GM18951 (cell line): ENCODE results near the gene OPTC.
"Not testable (repeated sequence)": the region's sequence is repeated elsewhere in the genome, so short reads cannot be mapped to it uniquely, and the experiment has no call there.

Experiments used
- POLR2A ChIP-seq: IDR thresholded peaks from 4 replicates; pipeline ENCODE4 v1.6.1; 2011; ENCODE audit warnings: mild to moderate bottlenecking; ENCODE audit not compliant: insufficient read length, insufficient read depth; ENCODE audit errors: extremely low read depth
- in situ Hi-C: fragments of 300-500 bp; cut with MboI; formaldehyde crosslinking; loops from one replicate; pipeline ENCODE4 v1.12.0; 2022; ENCODE audit warnings: low sequenced_read_pairs, mixed read lengths, inconsistent platforms; ENCODE audit not compliant: unreplicated experiment

The OPTC gene

GRCh38 chr1:203458078-203458477 is 35.9 kb upstream of the OPTC start:
- in situ Hi-C loops: no loop called here
- TF ChIP-seq POLR2A: no peak

DNA sequence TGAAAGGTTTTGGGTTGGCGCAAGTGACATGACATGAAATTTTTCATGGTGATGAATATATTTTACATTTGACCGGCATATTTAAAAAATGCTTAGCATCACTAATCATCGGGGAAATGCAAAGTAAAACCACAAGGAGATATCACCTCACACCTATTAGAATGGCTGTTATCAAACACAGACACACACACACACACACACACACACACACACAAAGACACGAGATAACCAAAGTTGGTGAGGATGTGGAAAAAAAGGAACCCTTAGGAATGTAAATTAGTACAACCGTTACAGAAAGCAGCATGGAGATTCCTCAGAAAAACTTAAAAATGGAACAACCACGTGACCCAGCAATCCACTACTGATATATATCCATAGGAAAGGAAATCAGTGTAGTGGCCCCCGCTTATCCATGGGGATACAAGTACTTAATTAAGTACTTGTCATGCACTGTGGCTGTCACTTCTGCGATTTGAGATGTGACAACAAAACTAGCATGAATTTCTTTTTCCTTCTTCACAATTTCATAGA is 34.2 kb upstream of the OPTC start:
- no peak for TF ChIP-seq POLR2A
- in situ Hi-C loops: no loop called here

DNA sequence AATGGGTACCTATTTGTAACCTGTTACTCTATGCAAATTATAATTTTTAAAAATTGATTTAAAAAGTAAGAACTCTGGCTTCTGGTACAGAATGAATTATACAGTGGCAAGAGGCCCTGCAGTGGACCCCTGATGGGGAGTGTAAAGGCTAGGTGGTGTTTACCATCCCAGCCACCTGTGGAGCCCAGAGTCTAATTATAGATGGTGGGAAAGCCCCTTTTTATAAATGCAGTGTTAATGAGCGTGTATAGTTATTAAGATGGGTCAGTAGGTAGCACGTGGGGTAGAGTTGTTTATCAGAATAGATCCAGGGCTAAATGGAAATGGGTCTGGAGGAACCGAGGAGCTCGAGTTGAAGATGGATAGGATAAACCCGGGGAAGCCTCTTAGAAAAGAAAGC is 32.2 kb upstream of the OPTC start:
- TF ChIP-seq POLR2A: no peak

GRCh38 chr1:203462143-203462542 is 31.8 kb upstream of the OPTC start:
- TF ChIP-seq POLR2A: no peak
- in situ Hi-C loops: no loop called here

More for the DNA sequence above, 32.2 kb upstream of the OPTC start:
- in situ Hi-C loops: no loop called here

- TF ChIP-seq POLR2A: no peak
- in situ Hi-C loops: no loop called here
Observed at GRCh38 chr1:203462878-203463277, 31.1 kb upstream of the OPTC start.

GRCh38 chr1:203463469-203464062 is 30.4 kb upstream of the OPTC start:
- in situ Hi-C loops: no loop called here
- no peak for TF ChIP-seq POLR2A

DNA sequence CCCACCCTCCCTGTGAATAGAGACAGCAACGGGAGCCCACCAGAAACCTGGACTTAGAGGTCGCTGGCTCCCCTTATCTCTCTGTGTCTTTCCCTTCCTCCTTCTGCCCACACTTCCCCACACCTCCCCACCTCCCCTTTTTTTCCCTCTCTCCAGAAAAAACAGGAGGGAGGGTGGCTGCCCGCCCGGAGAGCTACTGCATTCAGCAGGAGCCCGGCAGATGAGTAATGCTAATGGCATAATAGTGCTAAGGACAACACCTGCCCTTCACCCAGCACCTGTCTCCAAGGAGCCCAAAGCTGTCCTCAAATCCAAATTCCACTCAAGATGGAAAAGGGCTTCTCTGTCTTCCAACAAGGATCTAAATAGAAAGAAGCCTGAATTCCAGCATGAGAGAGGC is 29.7 kb upstream of the OPTC start:
- no peak for TF ChIP-seq POLR2A
- in situ Hi-C loops: no loop called here

GRCh38 chr1:203464743-203465142 is 29.2 kb upstream of the OPTC start:
- TF ChIP-seq POLR2A: no peak
- in situ Hi-C loops: no loop called here

GRCh38 chr1:203465146-203465798 is 28.7 kb upstream of the OPTC start:
- TF ChIP-seq POLR2A: no peak
- in situ Hi-C loops: no loop called here

DNA sequence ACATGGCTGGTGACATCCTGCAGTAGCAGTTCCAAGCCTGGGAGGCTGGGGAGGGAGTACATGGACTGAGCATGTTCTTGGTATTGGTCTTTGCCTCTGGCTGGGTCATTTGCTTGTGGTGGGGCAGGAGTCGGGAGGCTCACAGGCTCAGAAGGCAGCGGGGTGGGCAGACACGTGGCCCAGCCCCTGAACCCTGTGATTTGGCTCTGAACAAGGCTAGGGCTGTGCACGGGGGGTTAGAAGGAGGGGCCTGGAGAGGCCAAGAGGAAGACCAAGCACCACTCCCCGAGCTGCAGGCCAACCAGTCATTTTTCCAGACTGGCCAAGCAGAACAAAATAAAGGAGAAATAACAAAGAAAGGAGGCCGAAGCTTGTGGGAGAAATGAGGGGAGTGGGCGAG is 28.0 kb upstream of the OPTC start:
- no peak for TF ChIP-seq POLR2A
- in situ Hi-C loops: no loop called here

DNA sequence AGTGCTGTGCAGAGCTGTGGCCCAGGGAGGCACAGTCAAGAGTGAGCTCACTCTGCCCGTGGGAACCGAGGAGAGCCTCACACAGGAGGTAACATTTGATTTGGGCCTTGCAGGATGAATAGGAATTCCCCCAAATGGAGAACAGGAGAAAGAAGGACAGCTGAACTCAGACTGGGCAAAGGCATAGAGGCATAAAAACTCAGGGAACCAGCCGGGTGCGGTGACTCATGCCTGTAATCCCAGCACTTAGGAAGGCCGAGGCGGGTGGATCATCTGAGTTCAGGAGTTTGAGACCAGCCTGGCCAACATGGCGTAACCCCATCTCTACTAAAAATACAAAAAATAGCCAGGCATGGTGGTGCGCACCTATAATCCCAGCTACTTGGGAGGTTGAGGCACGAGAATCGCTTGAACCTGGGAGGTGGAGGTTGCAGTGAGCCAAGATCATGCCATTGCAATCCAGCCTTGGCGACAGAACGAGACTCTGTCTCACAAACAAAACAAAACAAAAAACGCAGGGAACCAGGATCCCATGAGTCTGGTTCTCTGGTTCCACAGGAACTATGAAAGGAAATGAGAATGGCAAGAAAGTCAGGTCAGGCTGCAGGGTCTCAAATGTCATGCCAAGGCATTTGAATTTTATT is 26.9 kb upstream of the OPTC start:
- in situ Hi-C loops: not testable (repeated sequence)

DNA sequence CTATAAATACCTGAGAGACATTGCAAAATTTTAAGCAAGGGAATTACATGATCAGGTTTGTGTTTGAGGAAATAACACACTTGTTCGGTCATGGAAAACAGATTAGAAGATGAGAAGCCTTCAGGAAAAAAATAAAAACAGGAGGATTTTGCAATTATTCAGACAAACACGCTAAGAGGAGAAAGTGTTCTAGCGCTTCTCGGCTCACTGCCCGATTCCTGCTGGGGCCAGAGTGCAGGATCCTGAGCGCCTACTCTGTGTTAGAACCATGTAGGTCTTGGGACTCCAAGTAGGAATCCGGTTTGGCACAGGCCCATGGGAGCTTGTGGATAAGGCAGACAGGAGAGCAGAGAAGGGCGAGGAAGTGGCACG is 26.4 kb upstream of the OPTC start:
- in situ Hi-C loops: no loop called here
- no peak for TF ChIP-seq POLR2A

GRCh38 chr1:203468326-203468725 is 25.6 kb upstream of the OPTC start:
- no peak for TF ChIP-seq POLR2A
- in situ Hi-C loops: no loop called here

GRCh38 chr1:203470240-203470639 is 23.7 kb upstream of the OPTC start:
- TF ChIP-seq POLR2A: no peak
- in situ Hi-C loops: loop anchor here (10.0 kb wide), 1 partner anchor 125 kb away; no protein-coding TSS in a partner anchor
